GM19468 (cell line): ENCODE measurements around the gene GALNT12.

Experiments
- ATAC-seq: cut with Tn5 transposase; IDR thresholded peaks from one replicate; pipeline ENCODE4 v1.9.1; 2021; ENCODE audit warnings: mild to moderate bottlenecking, moderate library complexity, moderate number of reproducible peaks; ENCODE audit not compliant: unreplicated experiment; ENCODE audit errors: extremely low read depth

GALNT12 gene

GRCh38 chr9:98894171-98894570, 86.7 kb downstream of the GALNT12 start:
- no peak for ATAC-seq

GRCh38 chr9:98894761-98895160, 87.3 kb downstream of the GALNT12 start:
- ATAC-seq, result no peak

- ATAC-seq, result no peak
These were observed 89.2 kb downstream of the GALNT12 start for GRCh38 chr9:98896632-98897031.

- ATAC-seq, result no peak
These were observed 90.3 kb downstream of the GALNT12 start for GRCh38 chr9:98897745-98898144.

- ATAC-seq, result no peak
These were observed 92.1 kb downstream of the GALNT12 start for GRCh38 chr9:98899408-98900056.
